Vagina (tissue), 2 donors: ENCODE results near the gene MYF6. TPM values are rescaled to one million over a fixed set of nuclear protein-coding genes. Genes with fewer than 3 reads are reported as not detected.

Source experiments
- DNase-seq, 2 donors: peaks; one replicate each; pipeline ENCODE4 v3.0.0-alpha.2; 2017; ENCODE audit errors: extremely low spot score in 2 of 2
- H3K27ac ChIP-seq: fragments of 200-600 bp; sonication (generic); one replicate; pipeline ENCODE4 v1.5.1; 2019
- H3K27me3 ChIP-seq: fragments of 200-600 bp; sonication (generic); one replicate; pipeline ENCODE4 v1.5.1; 2019
- H3K36me3 ChIP-seq, 2 donors: fragments of 200-600 bp; sonication (generic); one replicate each; pipeline ENCODE4 v1.5.1; 2017 to 2019
- H3K4me1 ChIP-seq: fragments of 200-600 bp; sonication (generic); one replicate; pipeline ENCODE4 v1.5.1; 2019
- H3K4me3 ChIP-seq, 2 donors: fragments of 200-600 bp; sonication (generic); 1 replicate in 1 of 2; 2 replicates in 1 of 2; pipeline ENCODE4 v1.5.1; 2016 to 2019
- H3K9me3 ChIP-seq: fragments of 200-600 bp; sonication (generic); one replicate; pipeline ENCODE4 v1.5.1; 2019
- POLR2A ChIP-seq, 2 donors: fragments of 450-650 bp; IDR thresholded peaks; one replicate each; pipeline ENCODE4 v1.6.1; 2017; ENCODE audit warnings: antibody characterized with exemption in 2 of 2, mild to moderate bottlenecking in 2 of 2, moderate library complexity in 2 of 2
- POLR2AphosphoS5 ChIP-seq, 2 donors: sonication (generic); formaldehyde crosslinking; IDR thresholded peaks; one replicate each; pipeline ENCODE4 v1.9.0; 2017; ENCODE audit warnings: antibody characterized with exemption in 2 of 2, mild to moderate bottlenecking in 2 of 2, low read depth in 1 of 2; ENCODE audit not compliant: insufficient read depth in 1 of 2
- intact Hi-C: fragments of 100-400 bp; cut with DNase I; formaldehyde crosslinking; loops from one replicate; pipeline ENCODE4 v1.15.1; 2023
- total RNA-seq: library from RNA; depleted of rRNA; stranded (reverse); fragments of >200 nt; gene quantifications from one replicate; pipeline ENCODE4 v1.2.3, GENCODE V29; 2016
- TF ChIP-seq, protein P1 (sequence below), 3 experiments: fragments of 450-650 bp in 2 of 3; fragments of 200-600 bp in 1 of 3; sonication (generic) in 1 of 3; IDR thresholded peaks; one replicate each; pipeline ENCODE4 v1.5.1; 2017 to 2019; ENCODE audit warnings: antibody characterized with exemption in 3 of 3, mild to moderate bottlenecking in 2 of 3, moderate library complexity in 2 of 3

MYF6 gene
- total RNA-seq, 1 donor from 2014 or later: not detected

GRCh38 chr12:80676856-80677255 lies 30.6 kb upstream of the MYF6 start:
- Histone ChIP-seq H3K4me3 (no peak overlapping the region), H3K27ac (no peak overlapping the region), H3K36me3 (no peaks in the 10 kb centered on the region), H3K4me1 (no peaks in the 10 kb centered on the region), H3K27me3 (no peaks in the 10 kb centered on the region), H3K9me3 (no peaks in the 10 kb centered on the region)
- no peak for TF ChIP-seq POLR2AphosphoS5 (IDR thresholded peaks at IDR 0.05; ENCODE audit: insufficient read depth in 1 of 2, low read depth in 1 of 2)
- TF ChIP-seq, protein P1, sequence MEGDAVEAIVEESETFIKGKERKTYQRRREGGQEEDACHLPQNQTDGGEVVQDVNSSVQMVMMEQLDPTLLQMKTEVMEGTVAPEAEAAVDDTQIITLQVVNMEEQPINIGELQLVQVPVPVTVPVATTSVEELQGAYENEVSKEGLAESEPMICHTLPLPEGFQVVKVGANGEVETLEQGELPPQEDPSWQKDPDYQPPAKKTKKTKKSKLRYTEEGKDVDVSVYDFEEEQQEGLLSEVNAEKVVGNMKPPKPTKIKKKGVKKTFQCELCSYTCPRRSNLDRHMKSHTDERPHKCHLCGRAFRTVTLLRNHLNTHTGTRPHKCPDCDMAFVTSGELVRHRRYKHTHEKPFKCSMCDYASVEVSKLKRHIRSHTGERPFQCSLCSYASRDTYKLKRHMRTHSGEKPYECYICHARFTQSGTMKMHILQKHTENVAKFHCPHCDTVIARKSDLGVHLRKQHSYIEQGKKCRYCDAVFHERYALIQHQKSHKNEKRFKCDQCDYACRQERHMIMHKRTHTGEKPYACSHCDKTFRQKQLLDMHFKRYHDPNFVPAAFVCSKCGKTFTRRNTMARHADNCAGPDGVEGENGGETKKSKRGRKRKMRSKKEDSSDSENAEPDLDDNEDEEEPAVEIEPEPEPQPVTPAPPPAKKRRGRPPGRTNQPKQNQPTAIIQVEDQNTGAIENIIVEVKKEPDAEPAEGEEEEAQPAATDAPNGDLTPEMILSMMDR (IDR thresholded peaks at IDR 0.05): no peak
- no peak for TF ChIP-seq POLR2A (IDR thresholded peaks at IDR 0.05)
- intact Hi-C loops: no loop called here
- DNase-seq: no peak

DNA sequence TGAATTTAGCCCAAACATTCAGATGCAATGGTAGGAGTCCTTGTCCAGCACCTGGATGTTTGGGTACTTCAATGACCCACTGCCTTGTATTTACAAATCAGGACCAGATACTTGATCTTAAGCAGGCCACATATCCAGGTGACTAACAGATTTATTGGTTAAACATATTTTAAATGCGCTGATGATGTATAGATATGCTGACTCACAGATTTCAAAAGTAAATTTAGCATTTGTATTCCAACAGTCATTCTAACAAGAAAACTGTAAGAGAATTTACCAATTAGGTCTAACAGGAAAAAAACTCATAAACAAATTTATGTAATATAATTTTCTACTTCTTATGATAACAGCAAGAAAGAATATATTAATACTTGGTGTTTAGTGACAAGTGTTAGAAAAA lies 29.4 kb upstream of the MYF6 start:
- Histone ChIP-seq H3K9me3 (no peaks in the 10 kb centered on the region), H3K4me1 (no peaks in the 10 kb centered on the region), H3K27me3 (no peaks in the 10 kb centered on the region), H3K4me3 (no peak overlapping the region), H3K36me3 (no peaks in the 10 kb centered on the region), H3K27ac (no peak overlapping the region)
- no peak for DNase-seq
- intact Hi-C loops: no loop called here
- TF ChIP-seq POLR2A (IDR thresholded peaks at IDR 0.05) (no peak), POLR2AphosphoS5 (IDR thresholded peaks at IDR 0.05; ENCODE audit: insufficient read depth in 1 of 2, low read depth in 1 of 2) (no peak)
- TF ChIP-seq, protein P1 (IDR thresholded peaks at IDR 0.05): no peak

GRCh38 chr12:80679346-80680131 lies 27.9 kb upstream of the MYF6 start:
- H3K4me1 ChIP-seq: no peaks in the 10 kb centered on the region
- no peaks in the 10 kb centered on the region for H3K9me3 ChIP-seq
- intact Hi-C loops: no loop called here
- no peak overlapping the region for H3K27ac ChIP-seq
- no peak overlapping the region for H3K4me3 ChIP-seq
- H3K36me3 ChIP-seq: no peaks in the 10 kb centered on the region
- DNase-seq: no peak
- no peaks in the 10 kb centered on the region for H3K27me3 ChIP-seq
- no peak for TF ChIP-seq POLR2AphosphoS5 (IDR thresholded peaks at IDR 0.05; ENCODE audit: insufficient read depth in 1 of 2, low read depth in 1 of 2)
- TF ChIP-seq POLR2A (IDR thresholded peaks at IDR 0.05): no peak
- TF ChIP-seq, protein P1 (IDR thresholded peaks at IDR 0.05): no peak

DNA sequence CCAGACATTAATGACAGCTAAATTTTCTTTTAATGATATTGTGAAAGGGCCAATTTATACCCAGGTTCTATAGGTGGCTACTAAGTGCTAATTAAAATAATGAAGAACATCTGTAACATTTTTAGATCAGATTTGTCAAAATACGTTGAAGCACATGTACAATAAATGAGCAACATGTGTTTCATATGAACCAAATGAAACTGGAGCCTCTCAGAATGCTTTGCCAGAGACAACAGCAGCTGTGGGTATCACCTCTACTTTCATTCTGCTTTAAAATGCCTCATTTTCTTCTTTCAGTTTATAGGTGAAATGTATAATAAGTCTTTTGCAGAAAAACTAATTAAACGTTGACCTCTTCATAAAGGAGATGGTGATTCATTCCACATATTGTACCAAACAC lies 26.1 kb upstream of the MYF6 start:
- Histone ChIP-seq H3K9me3 (no peaks in the 10 kb centered on the region), H3K4me1 (no peaks in the 10 kb centered on the region), H3K27ac (no peak overlapping the region), H3K4me3 (no peak overlapping the region), H3K27me3 (no peaks in the 10 kb centered on the region), H3K36me3 (no peaks in the 10 kb centered on the region)
- intact Hi-C loops: no loop called here
- DNase-seq: no peak
- no peak for TF ChIP-seq POLR2A (IDR thresholded peaks at IDR 0.05)
- no peak for TF ChIP-seq POLR2AphosphoS5 (IDR thresholded peaks at IDR 0.05; ENCODE audit: insufficient read depth in 1 of 2, low read depth in 1 of 2)
- TF ChIP-seq, protein P1 (IDR thresholded peaks at IDR 0.05): no peak

- TF ChIP-seq POLR2A (IDR thresholded peaks at IDR 0.05) (no peak), POLR2AphosphoS5 (IDR thresholded peaks at IDR 0.05; ENCODE audit: insufficient read depth in 1 of 2, low read depth in 1 of 2) (no peak)
- intact Hi-C loops: no loop called here
- H3K9me3 ChIP-seq: no peaks in the 10 kb centered on the region
- no peak for DNase-seq
- no peaks in the 10 kb centered on the region for H3K4me1 ChIP-seq
- H3K4me3 ChIP-seq: no peak overlapping the region
- no peak overlapping the region for H3K27ac ChIP-seq
- H3K27me3 ChIP-seq: no peaks in the 10 kb centered on the region
- no peaks in the 10 kb centered on the region for H3K36me3 ChIP-seq
Measured at GRCh38 chr12:80681786-80682185, 25.6 kb upstream of the MYF6 start.
